Ovary (tissue), 3 donors: Measurements from ENCODE around the gene SSTR5.

Source experiments
- EP300 ChIP-seq: sonication (generic); formaldehyde crosslinking; IDR thresholded peaks from one replicate; pipeline ENCODE4 v1.6.1; 2017; ENCODE audit warnings: antibody characterized with exemption
- POLR2A ChIP-seq: fragments of 450-650 bp; IDR thresholded peaks from one replicate; pipeline ENCODE4 v1.6.1; 2017; ENCODE audit warnings: antibody characterized with exemption, mild to moderate bottlenecking, moderate library complexity
- TF ChIP-seq, protein P1 (sequence below), 3 donors: fragments of 450-650 bp in 2 of 3; fragments of 200-600 bp in 1 of 3; IDR thresholded peaks; one replicate each; pipeline versions ENCODE4 v1.5.1 to v1.8.0; 2016 to 2022; ENCODE audit warnings: antibody characterized with exemption in 3 of 3, mild to moderate bottlenecking in 1 of 3
- donor health status: DM: no; HTN: no; CAD: no.

DNA sequence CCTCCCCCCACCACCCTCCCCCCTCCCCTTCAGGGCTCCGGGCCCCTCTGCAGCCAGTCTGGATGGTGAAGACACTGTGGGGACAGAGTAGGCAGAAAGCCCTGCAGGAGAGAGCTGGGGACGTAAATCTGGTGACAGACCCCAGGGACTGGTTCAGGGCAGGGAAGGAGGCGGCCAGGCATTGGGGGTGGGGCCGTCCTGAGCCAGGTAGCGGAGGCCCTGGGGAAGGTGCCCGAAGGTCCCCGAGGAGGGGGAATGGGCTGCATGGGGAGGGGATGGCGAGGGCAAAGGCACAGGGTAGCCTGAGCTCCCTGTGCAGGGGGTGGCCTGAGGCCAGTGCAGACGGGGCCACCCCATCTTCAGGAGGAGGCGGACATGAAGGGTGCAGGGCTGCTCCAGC lies 54.0 kb downstream of the SSTR5 start:
- TF ChIP-seq, protein P1, sequence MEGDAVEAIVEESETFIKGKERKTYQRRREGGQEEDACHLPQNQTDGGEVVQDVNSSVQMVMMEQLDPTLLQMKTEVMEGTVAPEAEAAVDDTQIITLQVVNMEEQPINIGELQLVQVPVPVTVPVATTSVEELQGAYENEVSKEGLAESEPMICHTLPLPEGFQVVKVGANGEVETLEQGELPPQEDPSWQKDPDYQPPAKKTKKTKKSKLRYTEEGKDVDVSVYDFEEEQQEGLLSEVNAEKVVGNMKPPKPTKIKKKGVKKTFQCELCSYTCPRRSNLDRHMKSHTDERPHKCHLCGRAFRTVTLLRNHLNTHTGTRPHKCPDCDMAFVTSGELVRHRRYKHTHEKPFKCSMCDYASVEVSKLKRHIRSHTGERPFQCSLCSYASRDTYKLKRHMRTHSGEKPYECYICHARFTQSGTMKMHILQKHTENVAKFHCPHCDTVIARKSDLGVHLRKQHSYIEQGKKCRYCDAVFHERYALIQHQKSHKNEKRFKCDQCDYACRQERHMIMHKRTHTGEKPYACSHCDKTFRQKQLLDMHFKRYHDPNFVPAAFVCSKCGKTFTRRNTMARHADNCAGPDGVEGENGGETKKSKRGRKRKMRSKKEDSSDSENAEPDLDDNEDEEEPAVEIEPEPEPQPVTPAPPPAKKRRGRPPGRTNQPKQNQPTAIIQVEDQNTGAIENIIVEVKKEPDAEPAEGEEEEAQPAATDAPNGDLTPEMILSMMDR (IDR thresholded peaks at IDR 0.05) = no peak
- no peak for TF ChIP-seq POLR2A
- no peak for TF ChIP-seq EP300
